Cardiac fibroblast (primary cell): ENCODE data around the gene HMGB1.

Experiments used
- DNase-seq, 2 donors: peaks; one replicate each; pipeline versions ENCODE4 v3.0.0 to v3.0.0-alpha.2; 2010; ENCODE audit warnings: low read depth in 2 of 2
- H3K4me3 ChIP-seq, 2 donors: replicated peaks in 1 of 2; 1 replicate in 1 of 2; 2 replicates in 1 of 2; pipeline ENCODE4 v1.5.1; 2011; ENCODE audit warnings: low read depth in 2 of 2, low read length in 2 of 2, mild to moderate bottlenecking in 2 of 2, moderate library complexity in 1 of 2
- CTCF ChIP-seq: IDR thresholded peaks from one replicate; pipeline ENCODE4 v1.5.1; 2011; ENCODE audit warnings: low read depth, mild to moderate bottlenecking, low read length, inconsistent platforms

The HMGB1 gene

GRCh38 chr13:30481241-30481760 is 15.6 kb upstream of the HMGB1 start:
- H3K4me3 ChIP-seq = no peak overlapping the region
- DNase-seq = no peak
- TF ChIP-seq CTCF = no peak

GRCh38 chr13:30480292-30480950 is 14.7 kb upstream of the HMGB1 start:
- no peak overlapping the region for H3K4me3 ChIP-seq
- no peak for DNase-seq
- no peak for TF ChIP-seq CTCF

GRCh38 chr13:30479883-30480219 is 14.1 kb upstream of the HMGB1 start:
- TF ChIP-seq CTCF = no peak
- H3K4me3 ChIP-seq = no peak overlapping the region
- DNase-seq = no peak

GRCh38 chr13:30479154-30479882 is 13.6 kb upstream of the HMGB1 start:
- no peak for DNase-seq
- no peak overlapping the region for H3K4me3 ChIP-seq
- no peak for TF ChIP-seq CTCF

- TF ChIP-seq CTCF = no peak
- DNase-seq = no peak
Measured at GRCh38 chr13:30477346-30478195, 11.8 kb upstream of the HMGB1 start.

GRCh38 chr13:30473675-30474074 is 7.9 kb upstream of the HMGB1 start:
- no peak for DNase-seq
- TF ChIP-seq CTCF = no peak
- H3K4me3 ChIP-seq = no peak overlapping the region

More at GRCh38 chr13:30477346-30478195, 11.8 kb upstream of the HMGB1 start:
- no peak overlapping the region for H3K4me3 ChIP-seq
